ENCODE measurements around the gene KIZ.

The KIZ gene

GRCh38 chr20:21105429-21106170 lies 20.3 kb upstream of the KIZ start:
- FAIRE-seq (no peak), DNase-seq (ENCODE audit: low spot score) (no peak)

- FAIRE-seq (no peak), DNase-seq (ENCODE audit: low spot score) (no peak)
Observed at GRCh38 chr20:21106171-21107017, 19.5 kb upstream of the KIZ start, which contains the start of gene LINC00237. LINC00237 (minus strand) TSS chr20:21106358.

GRCh38 chr20:21109144-21109543 lies 16.7 kb upstream of the KIZ start:
- no peak for FAIRE-seq
- DNase-seq (ENCODE audit: low spot score), result no peak

GRCh38 chr20:21110811-21111210 lies 15.1 kb upstream of the KIZ start:
- FAIRE-seq (no peak), DNase-seq (ENCODE audit: low spot score) (no peak)

- FAIRE-seq, result no peak
- no peak for DNase-seq (ENCODE audit: low spot score)
Observed at GRCh38 chr20:21111416-21111815, 14.5 kb upstream of the KIZ start.

GRCh38 chr20:21113697-21114096 lies 12.2 kb upstream of the KIZ start:
- DNase-seq (ENCODE audit: low spot score) (no peak), FAIRE-seq (no peak)

GRCh38 chr20:21114584-21114983 lies 11.3 kb upstream of the KIZ start:
- no peak for FAIRE-seq
- no peak for DNase-seq (ENCODE audit: low spot score)

- no peak for FAIRE-seq
Observed at GRCh38 chr20:21117521-21117920, 8.4 kb upstream of the KIZ start.

GRCh38 chr20:21118138-21118537 lies 7.7 kb upstream of the KIZ start:
- no peak for FAIRE-seq

More at GRCh38 chr20:21117521-21117920, 8.4 kb upstream of the KIZ start:
- DNase-seq (ENCODE audit: low spot score), result no peak

DNA sequence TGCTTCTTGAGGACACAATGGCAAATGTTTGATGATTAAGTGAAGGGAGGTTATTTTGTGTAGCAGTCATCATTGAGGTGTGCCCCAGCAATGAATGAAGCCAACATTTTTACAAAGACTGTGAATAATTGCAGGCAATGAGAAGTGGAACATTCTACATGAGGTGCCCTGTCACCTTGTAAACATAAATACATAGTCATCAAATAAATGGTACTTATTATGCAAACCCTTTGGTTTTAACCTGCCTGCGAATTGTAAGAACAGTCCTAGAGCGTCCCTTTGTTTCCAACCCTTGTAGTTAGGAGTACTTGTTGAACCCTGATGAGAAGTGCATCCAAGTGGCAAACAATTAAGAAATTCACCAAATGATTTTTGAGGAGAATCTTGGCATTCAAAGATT lies 7.1 kb upstream of the KIZ start:
- no peak for FAIRE-seq
- DNase-seq (ENCODE audit: low spot score), result no peak

More at GRCh38 chr20:21118138-21118537, 7.7 kb upstream of the KIZ start:
- DNase-seq (ENCODE audit: low spot score), result no peak

GRCh38 chr20:21124190-21124589 lies 1.7 kb upstream of the KIZ start:
- DNase-seq (ENCODE audit: low spot score) (no peak), FAIRE-seq (no peak)

DNA sequence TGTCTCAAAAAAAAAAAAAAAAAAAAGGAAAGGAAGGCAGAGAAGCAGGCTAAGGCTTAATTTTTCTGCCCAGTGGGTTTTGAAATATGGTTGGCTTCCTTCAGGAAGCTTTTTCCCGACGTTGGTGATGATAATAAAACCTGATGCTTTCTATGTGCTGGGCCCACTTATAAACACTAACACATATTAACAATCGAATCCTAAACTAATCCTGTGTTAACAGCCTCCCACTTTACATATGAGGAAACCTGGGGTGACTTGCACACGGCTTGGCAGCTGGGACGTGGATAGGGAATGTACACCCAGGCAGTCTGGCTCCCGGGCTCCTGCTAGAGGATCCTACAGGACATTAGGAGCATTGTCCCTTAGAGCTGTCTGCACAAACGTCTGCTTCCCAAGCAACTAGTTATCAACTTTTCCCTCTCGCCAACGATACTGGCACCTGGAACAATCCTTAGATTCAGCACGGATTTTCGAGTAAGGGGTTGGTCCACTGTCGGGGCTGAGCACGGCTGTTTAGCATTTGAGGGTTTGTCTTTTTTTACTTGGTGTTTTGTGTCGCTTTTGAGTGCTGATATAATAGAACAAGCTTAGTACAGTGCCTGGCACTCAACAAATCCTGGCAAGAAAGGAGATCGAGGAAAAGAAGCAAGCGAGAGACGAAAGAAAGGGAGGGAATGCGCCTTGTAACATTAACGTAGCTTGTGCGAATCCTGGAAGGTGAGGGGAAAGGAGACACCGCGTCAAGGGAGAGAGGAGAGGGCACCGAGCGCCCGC lies 622 bp upstream of the KIZ start:
- DNase-seq (ENCODE audit: low spot score), result peak; percentile 68

GRCh38 chr20:21126581-21126870 lies 644 bp downstream of the KIZ start:
- FAIRE-seq (no peak), DNase-seq (ENCODE audit: low spot score) (no peak)

More for the DNA sequence above, 622 bp upstream of the KIZ start:
- FAIRE-seq, result no peak

GRCh38 chr20:21127201-21127981 lies 1.5 kb downstream of the KIZ start:
- DNase-seq (ENCODE audit: low spot score) (no peak), FAIRE-seq (no peak)

DNA sequence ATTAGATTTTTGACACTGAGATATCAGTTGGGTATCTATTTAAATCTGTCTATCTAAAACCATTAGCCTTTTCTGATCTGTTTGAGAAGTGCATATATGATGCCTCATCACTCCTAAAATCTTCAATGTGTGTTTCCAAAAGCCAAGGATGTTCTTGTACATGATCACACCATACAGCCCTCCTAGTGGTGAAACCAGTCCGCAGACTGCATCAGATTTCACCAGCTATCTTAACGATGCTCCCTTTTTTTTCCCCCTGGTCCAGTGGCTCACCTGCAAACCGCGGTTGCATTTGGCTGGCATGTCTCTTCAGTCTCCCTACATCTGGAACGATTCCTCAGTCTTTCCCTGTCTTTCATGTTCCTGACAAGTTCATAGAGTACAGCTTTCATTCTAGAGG lies 4.0 kb downstream of the KIZ start:
- FAIRE-seq (no peak), DNase-seq (ENCODE audit: low spot score) (no peak)

GRCh38 chr20:21133404-21133803 lies 7.5 kb downstream of the KIZ start:
- FAIRE-seq, result no peak
- DNase-seq (ENCODE audit: low spot score), result no peak

DNA sequence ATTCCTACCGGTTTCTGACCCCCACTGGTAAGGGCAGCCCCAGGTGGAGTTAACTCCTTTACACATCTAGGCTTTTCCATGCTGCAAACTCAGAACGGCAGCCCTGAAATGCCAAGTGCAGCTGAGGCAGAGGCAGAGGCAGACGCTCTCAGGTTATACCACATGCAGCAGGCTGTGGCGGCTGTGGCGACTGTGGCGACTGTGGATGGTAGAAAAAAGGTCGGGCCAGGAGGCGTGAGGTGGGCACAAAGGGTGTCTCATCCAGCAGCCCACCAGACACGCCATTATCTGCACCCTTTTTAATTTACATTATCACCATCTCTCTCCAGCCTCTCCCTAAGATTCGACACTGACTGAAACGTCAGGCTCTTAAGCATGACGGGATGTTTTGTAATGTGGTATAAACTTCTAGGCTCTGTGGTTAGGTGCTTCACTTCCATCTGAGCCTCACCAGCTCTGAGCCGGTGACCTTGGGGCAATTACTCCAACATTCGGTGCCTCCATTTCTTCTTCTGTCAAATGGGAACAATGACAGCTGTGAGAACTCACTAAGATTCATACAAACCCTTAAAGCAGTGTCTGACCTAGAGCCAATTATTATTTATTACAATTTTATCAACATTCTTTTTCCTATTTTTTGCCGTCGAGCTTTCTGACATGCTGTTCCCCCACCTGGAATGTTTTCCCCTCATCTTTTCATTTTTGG lies 8.2 kb downstream of the KIZ start:
- FAIRE-seq (no peak), DNase-seq (ENCODE audit: low spot score) (no peak)

GRCh38 chr20:21134883-21135493 lies 9.1 kb downstream of the KIZ start:
- FAIRE-seq (no peak), DNase-seq (ENCODE audit: low spot score) (no peak)

DNA sequence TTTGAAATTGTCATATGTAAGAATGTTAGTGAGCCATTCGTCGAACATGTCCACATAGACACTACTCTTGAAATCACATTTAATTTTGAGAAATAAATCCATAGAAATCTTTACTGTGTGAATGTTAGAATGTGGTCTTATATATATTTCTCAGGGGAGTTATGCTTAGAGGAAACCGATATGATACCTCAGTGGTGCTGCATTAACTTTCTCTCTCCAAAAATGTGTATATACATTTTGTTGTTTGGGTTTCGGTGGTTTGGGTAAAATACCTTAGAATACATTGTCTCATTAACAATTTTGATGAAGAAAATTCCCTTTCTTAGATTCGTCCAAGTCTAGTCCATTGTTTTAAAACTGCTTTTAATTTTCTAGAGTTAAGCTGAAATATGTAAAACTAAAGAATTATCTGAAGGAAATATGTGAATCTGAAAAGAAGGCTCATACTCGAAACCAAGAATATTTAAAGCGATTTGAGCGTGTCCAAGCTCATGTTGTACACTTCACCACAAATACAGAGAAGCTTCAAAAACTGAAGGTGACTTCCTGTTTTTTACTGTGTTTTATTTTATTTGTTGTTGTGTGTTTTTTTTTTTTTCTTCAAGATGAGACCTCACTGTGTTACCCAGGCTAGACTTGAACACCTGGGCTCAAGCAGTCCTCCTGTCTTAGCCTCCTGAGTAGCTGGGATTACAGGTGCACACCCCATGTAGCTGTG lies 10.3 kb downstream of the KIZ start:
- DNase-seq (ENCODE audit: low spot score) (no peak), FAIRE-seq (no peak)
